Upper lobe of left lung (tissue), 4 donors: ENCODE results near the gene SEC61A1.

Experiments used
- POLR2A ChIP-seq, 4 donors: fragments of 450-650 bp; IDR thresholded peaks; one replicate each; pipeline ENCODE4 v1.5.1; 2016 to 2017; ENCODE audit warnings: antibody characterized with exemption in 4 of 4, mild to moderate bottlenecking in 2 of 4
- POLR2AphosphoS5 ChIP-seq, 2 donors: sonication (generic); formaldehyde crosslinking; IDR thresholded peaks; one replicate each; pipeline ENCODE4 v1.5.1; 2017; ENCODE audit warnings: antibody characterized with exemption in 2 of 2
- TF ChIP-seq, protein P1 (sequence below), 6 experiments: fragments of 450-650 bp in 4 of 6; fragments of 200-600 bp in 2 of 6; sonication (generic) in 2 of 6; IDR thresholded peaks; one replicate each; pipeline ENCODE4 v1.5.1; 2016 to 2019; ENCODE audit warnings: antibody characterized with exemption in 6 of 6

DNA sequence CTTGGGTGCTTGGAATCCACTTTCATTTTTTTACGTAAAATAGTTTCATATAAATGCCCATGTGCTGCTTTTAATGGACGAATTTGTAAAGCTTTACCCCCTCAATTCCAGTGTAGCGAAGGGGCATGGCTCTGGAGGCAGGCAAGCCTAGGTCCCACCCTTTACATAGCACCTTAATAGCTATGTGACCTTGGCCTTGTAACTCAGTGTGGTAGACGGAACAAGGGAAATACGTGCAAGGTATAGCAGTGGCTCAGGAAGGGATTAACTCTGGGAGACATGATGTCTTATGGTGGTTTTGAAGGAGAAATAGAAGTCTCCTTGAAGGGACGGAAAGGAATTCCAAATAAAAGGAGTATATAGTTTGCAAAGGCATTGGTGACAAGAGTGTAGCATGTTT, 1.4 kb downstream of the SEC61A1 start:
- TF ChIP-seq, protein P1, sequence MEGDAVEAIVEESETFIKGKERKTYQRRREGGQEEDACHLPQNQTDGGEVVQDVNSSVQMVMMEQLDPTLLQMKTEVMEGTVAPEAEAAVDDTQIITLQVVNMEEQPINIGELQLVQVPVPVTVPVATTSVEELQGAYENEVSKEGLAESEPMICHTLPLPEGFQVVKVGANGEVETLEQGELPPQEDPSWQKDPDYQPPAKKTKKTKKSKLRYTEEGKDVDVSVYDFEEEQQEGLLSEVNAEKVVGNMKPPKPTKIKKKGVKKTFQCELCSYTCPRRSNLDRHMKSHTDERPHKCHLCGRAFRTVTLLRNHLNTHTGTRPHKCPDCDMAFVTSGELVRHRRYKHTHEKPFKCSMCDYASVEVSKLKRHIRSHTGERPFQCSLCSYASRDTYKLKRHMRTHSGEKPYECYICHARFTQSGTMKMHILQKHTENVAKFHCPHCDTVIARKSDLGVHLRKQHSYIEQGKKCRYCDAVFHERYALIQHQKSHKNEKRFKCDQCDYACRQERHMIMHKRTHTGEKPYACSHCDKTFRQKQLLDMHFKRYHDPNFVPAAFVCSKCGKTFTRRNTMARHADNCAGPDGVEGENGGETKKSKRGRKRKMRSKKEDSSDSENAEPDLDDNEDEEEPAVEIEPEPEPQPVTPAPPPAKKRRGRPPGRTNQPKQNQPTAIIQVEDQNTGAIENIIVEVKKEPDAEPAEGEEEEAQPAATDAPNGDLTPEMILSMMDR (IDR thresholded peaks at IDR 0.05) = no peak
- TF ChIP-seq POLR2AphosphoS5 (IDR thresholded peaks at IDR 0.05) (no peak), POLR2A (IDR thresholded peaks at IDR 0.05) (no peak)
